Adrenal gland (tissue), 5 donors: ENCODE data around the gene ADARB2.

Source experiments
- CTCF ChIP-seq, 6 experiments: fragments of 450-650 bp in 4 of 6; fragments of 200-600 bp in 2 of 6; sonication (generic) in 1 of 6; IDR thresholded peaks; 1 replicate in 5 of 6; 2 replicates in 1 of 6; pipeline versions ENCODE4 v1.5.1 to v1.8.0; 2016 to 2021; ENCODE audit warnings: antibody characterized with exemption in 6 of 6, mild to moderate bottlenecking in 2 of 6, moderate library complexity in 1 of 6
- POLR2A ChIP-seq, 2 donors: fragments of 450-650 bp; IDR thresholded peaks; one replicate each; pipeline ENCODE4 v1.6.1; 2017; ENCODE audit warnings: antibody characterized with exemption in 2 of 2, mild to moderate bottlenecking in 2 of 2, moderate library complexity in 1 of 2
- donor health status: DM: no; HTN: no; CAD: no.

- TF ChIP-seq POLR2A (IDR thresholded peaks at IDR 0.05) (no peak), CTCF (IDR thresholded peaks at IDR 0.05) (no peak)
These were observed 103.5 kb downstream of the ADARB2 start for GRCh38 chr10:1633783-1634182.
